Kidney epithelial cell (primary cell): ENCODE measurements around the gene MBNL2. TPM values are rescaled to one million over a fixed set of nuclear protein-coding genes. Genes with fewer than 3 reads are reported as not detected.

Experiments
- DNase-seq: peaks from one replicate; pipeline ENCODE4 v3.0.0-alpha.2; 2010; ENCODE audit warnings: low read depth
- H3K27me3 ChIP-seq: 2 replicates; pipeline ENCODE4 v1.6.0; 2011; ENCODE audit warnings: low read length; ENCODE audit not compliant: control insufficient read depth, insufficient read depth
- H3K36me3 ChIP-seq: 2 replicates; pipeline ENCODE4 v1.5.1; 2011; ENCODE audit warnings: low read length; ENCODE audit not compliant: control insufficient read depth, insufficient read depth
- H3K4me3 ChIP-seq: 2 replicates; pipeline ENCODE4 v1.5.1; 2011; ENCODE audit warnings: low read depth, mild to moderate bottlenecking, control low read depth, low read length
- CTCF ChIP-seq: IDR thresholded peaks from 2 replicates; pipeline ENCODE4 v1.5.1; 2011; ENCODE audit warnings: mild to moderate bottlenecking, moderate library complexity, low read length, control low read depth, inconsistent platforms; ENCODE audit not compliant: insufficient read depth, poor library complexity, severe bottlenecking
- total RNA-seq: library from RNA; depleted of rRNA; stranded (reverse); fragments of >200 nt; gene quantifications from 2 replicates; pipeline ENCODE4 v1.2.3, GENCODE V29; 2015

MBNL2 gene
- total RNA-seq, 1 donor from 2014 or later = 42.4 TPM

DNA sequence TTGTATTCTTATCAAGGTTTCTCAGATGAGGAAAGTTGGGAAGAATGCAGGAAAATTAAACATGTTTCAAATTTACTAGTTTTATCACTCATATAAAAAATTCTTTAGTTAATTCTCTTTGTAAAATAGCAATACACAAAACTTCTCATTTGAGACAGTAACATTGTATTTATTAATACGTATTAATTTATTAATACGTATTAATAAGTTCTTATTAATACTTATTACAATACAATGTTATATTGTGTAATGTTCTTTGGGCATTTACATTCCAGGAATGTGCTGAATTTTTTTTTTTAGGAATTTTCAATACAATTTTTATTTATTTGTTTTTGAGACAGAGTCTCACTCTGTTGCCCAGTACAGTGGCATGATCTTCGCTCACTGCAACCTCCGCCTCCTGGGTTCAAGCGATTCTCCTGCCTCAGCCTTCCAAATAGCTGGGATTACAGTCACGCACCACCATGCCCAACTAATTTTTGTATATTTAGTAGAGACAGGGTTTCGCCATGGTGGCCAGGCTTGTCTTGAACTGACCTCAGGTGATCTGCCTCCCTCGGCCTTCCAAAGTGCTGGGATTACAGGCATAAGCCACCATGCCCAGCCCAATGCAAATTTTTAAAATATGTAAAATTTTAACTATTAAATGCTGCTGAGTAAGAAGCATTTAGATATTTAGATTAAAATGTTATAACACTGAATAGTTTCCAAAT, 31.6 kb downstream of the MBNL2 start:
- DNase-seq = no peak
- Histone ChIP-seq H3K4me3 (no peak overlapping the region), H3K36me3 (no peaks in the 10 kb centered on the region), H3K27me3 (no peaks in the 10 kb centered on the region)
- no peak for TF ChIP-seq CTCF

GRCh38 chr13:97254816-97255215, 32.7 kb downstream of the MBNL2 start:
- Histone ChIP-seq H3K4me3 (no peak overlapping the region), H3K27me3 (no peaks in the 10 kb centered on the region), H3K36me3 (no peaks in the 10 kb centered on the region)
- DNase-seq = peak; percentile 87
- no peak for TF ChIP-seq CTCF

- DNase-seq = no peak
- Histone ChIP-seq H3K36me3 (no peaks in the 10 kb centered on the region), H3K27me3 (no peaks in the 10 kb centered on the region), H3K4me3 (no peak overlapping the region)
- no peak for TF ChIP-seq CTCF
Measured at GRCh38 chr13:97255515-97256021, 33.4 kb downstream of the MBNL2 start.

DNA sequence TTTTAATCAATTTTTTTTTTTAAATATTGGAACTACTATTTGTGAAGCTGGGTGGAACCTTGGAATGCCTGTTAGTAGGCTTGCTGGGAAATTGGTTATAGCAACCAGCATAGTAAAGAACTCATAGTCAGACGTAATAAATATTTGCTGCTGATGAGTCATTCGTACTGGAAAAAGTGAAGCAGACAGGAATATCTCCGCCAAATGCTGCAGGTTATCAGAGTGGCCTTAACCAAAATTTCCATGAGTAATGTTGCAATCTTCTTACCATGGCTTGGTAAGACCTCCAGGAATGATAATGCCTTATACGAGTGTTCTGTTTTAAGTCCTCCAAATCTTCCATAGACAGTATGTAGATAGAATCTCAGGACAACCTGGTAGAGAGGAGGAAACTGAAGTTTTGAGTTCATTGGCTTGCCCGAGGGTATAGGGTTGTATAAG, 34.2 kb downstream of the MBNL2 start:
- H3K36me3 ChIP-seq = no peaks in the 10 kb centered on the region
- H3K27me3 ChIP-seq = no peaks in the 10 kb centered on the region
- TF ChIP-seq CTCF = no peak
- peak; percentile 70 for DNase-seq
- no peak overlapping the region for H3K4me3 ChIP-seq

- Histone ChIP-seq H3K4me3 (no peak overlapping the region), H3K27me3 (no peaks in the 10 kb centered on the region), H3K36me3 (no peaks in the 10 kb centered on the region)
- DNase-seq = no peak
- no peak for TF ChIP-seq CTCF
Measured at GRCh38 chr13:97257228-97257755, 35.2 kb downstream of the MBNL2 start.
